Endothelial cell of umbilical vein (primary cell): ENCODE results near the gene ZYX. TPM values are rescaled to one million over a fixed set of nuclear protein-coding genes. Genes with fewer than 3 reads are reported as not detected.

Source experiments
- BruUV-seq: library from RNA; stranded (reverse); fragments of 400-500 nt; replicated peaks from 2 replicates; lab custom pipeline; 2021; lab: Mats Ljungman, UMichigan
- CTCF ChIA-PET: fragments of 300-600, 350-600 bp; sonication (Branson Sonifier 250); formaldehyde crosslinking; loops from one replicate; lab custom pipeline; 2021; ENCODE audit warnings: antibody characterized with exemption, inconsistent platforms; lab: Charles Lee
- POLR2A ChIA-PET: fragments of 300-600, 350-600 bp; sonication (Branson Sonifier 250); formaldehyde crosslinking; loops from one replicate; lab custom pipeline; 2021; ENCODE audit warnings: antibody characterized with exemption, inconsistent platforms; lab: Charles Lee
- DNase-seq: peaks from one replicate; pipeline ENCODE4 v3.0.0-alpha.2; 2011; ENCODE audit warnings: low read depth, low spot score
- FAIRE-seq: peaks from 2 replicates; lab custom pipeline; 2011; peaks lifted over from hg19 to GRCh38; lab: Jason Lieb, UNC
- H2AFZ ChIP-seq: 2 replicates; pipeline ENCODE4 v1.6.0; 2012; ENCODE audit warnings: low read depth, low read length, control low read depth, inconsistent platforms
- H3K27ac ChIP-seq: 2 replicates; pipeline ENCODE4 v1.5.1; 2011; ENCODE audit warnings: low read depth, mild to moderate bottlenecking, control low read depth, low read length, moderate library complexity; ENCODE audit not compliant: insufficient read depth
- H3K27me3 ChIP-seq, 2 experiments: 2 replicates each; pipeline versions ENCODE4 v1.6.0 to v1.6.1; 2011; ENCODE audit warnings: low read length in 2 of 2, mixed read lengths in 1 of 2; ENCODE audit not compliant: control insufficient read depth in 2 of 2, insufficient read depth in 2 of 2
- H3K36me3 ChIP-seq, 2 experiments: 2 replicates in 1 of 2; 3 replicates in 1 of 2; pipeline ENCODE4 v1.5.1; 2011; ENCODE audit warnings: low read length in 2 of 2, mild to moderate bottlenecking in 1 of 2, moderate library complexity in 1 of 2; ENCODE audit not compliant: control insufficient read depth in 2 of 2, insufficient read depth in 2 of 2; ENCODE audit errors: extremely low read depth in 1 of 2
- H3K4me1 ChIP-seq: 3 replicates; pipeline ENCODE4 v1.5.1; 2011; ENCODE audit warnings: mild to moderate bottlenecking, low read length; ENCODE audit not compliant: control insufficient read depth, insufficient read depth; ENCODE audit errors: extremely low read depth
- H3K4me2 ChIP-seq: 2 replicates; pipeline ENCODE4 v1.6.1; 2011; ENCODE audit warnings: low read length, control low read depth, mixed read lengths; ENCODE audit not compliant: insufficient read depth
- H3K4me3 ChIP-seq, 3 experiments: fragments of 200-600 bp in 1 of 3; sonication (generic), shearing (Covaris generic) in 1 of 3; replicated peaks in 1 of 3; 2 replicates each; pipeline ENCODE4 v1.5.1; 2011 to 2016; ENCODE audit warnings: control low read depth in 3 of 3, low read length in 3 of 3, mild to moderate bottlenecking in 2 of 3, inconsistent platforms in 1 of 3, low read depth in 1 of 3, moderate library complexity in 1 of 3; ENCODE audit not compliant: insufficient read depth in 1 of 3
- H3K79me2 ChIP-seq: 2 replicates; pipeline ENCODE4 v1.6.0; 2012; ENCODE audit warnings: low read length, inconsistent platforms; ENCODE audit not compliant: control insufficient read depth, insufficient read depth
- H3K9ac ChIP-seq: replicated peaks from 2 replicates; pipeline ENCODE3; 2011; ENCODE audit warnings: low read length, control low read depth; ENCODE audit not compliant: insufficient read depth; ENCODE audit errors: extremely low read depth
- H3K9me1 ChIP-seq: replicated peaks from 3 replicates; pipeline ENCODE4 v1.6.0; 2011; ENCODE audit warnings: mild to moderate bottlenecking, low read length; ENCODE audit not compliant: control insufficient read depth, insufficient read depth; ENCODE audit errors: extremely low read depth
- H3K9me3 ChIP-seq: replicated peaks from 2 replicates; pipeline ENCODE4 v1.5.1; 2012; ENCODE audit warnings: low read length, inconsistent platforms; ENCODE audit not compliant: control insufficient read depth, insufficient read depth
- H4K20me1 ChIP-seq: replicated peaks from 2 replicates; pipeline ENCODE3; 2011; ENCODE audit warnings: mild to moderate bottlenecking, low read length; ENCODE audit not compliant: control insufficient read depth, insufficient read depth; ENCODE audit errors: extremely low read depth
- CTCF ChIP-seq, 2 donors: IDR thresholded peaks; 1 replicate in 1 of 2; 2 replicates in 1 of 2; pipeline ENCODE4 v1.5.1; 2011; ENCODE audit warnings: low read length in 2 of 2, mild to moderate bottlenecking in 2 of 2, moderate library complexity in 2 of 2, control low read depth in 1 of 2, inconsistent platforms in 1 of 2, low read depth in 1 of 2; ENCODE audit not compliant: insufficient read depth in 1 of 2; ENCODE audit errors: extremely low read depth in 1 of 2
- EZH2 ChIP-seq: IDR thresholded peaks from 2 replicates; pipeline ENCODE4 v1.6.1; 2012; ENCODE audit warnings: borderline replicate concordance, low read depth, mild to moderate bottlenecking, moderate library complexity, low read length, inconsistent platforms; ENCODE audit not compliant: severe bottlenecking
- FOS ChIP-seq: IDR thresholded peaks from 2 replicates; pipeline ENCODE4 v1.6.1; 2011; ENCODE audit warnings: mild to moderate bottlenecking, low read length, moderate library complexity, borderline replicate concordance; ENCODE audit not compliant: insufficient read depth
- GATA2 ChIP-seq: IDR thresholded peaks from 2 replicates; pipeline ENCODE4 v1.7.0; 2011; ENCODE audit warnings: low read depth, mild to moderate bottlenecking, moderate library complexity, mixed read lengths, low read length; ENCODE audit not compliant: insufficient read length, insufficient read depth
- JUN ChIP-seq: IDR thresholded peaks from 2 replicates; pipeline ENCODE4 v1.6.1; 2011; ENCODE audit warnings: borderline replicate concordance, low read depth; ENCODE audit not compliant: insufficient read length, insufficient read depth
- MAX ChIP-seq: IDR thresholded peaks from 2 replicates; pipeline ENCODE4 v1.6.1; 2011; ENCODE audit not compliant: insufficient read depth, insufficient read length
- POLR2A ChIP-seq: IDR thresholded peaks from 2 replicates; pipeline ENCODE4 v1.6.1; 2012; ENCODE audit warnings: low read depth, mild to moderate bottlenecking, control low read depth, low read length
- POLR2AphosphoS5 ChIP-seq: IDR thresholded peaks from 2 replicates; pipeline ENCODE4 v1.6.1; 2012; ENCODE audit warnings: low read depth, mild to moderate bottlenecking, control low read depth, low read length, moderate library complexity; ENCODE audit not compliant: insufficient read depth
- dilution Hi-C: fragments of 300-500 bp; cut with MboI; formaldehyde crosslinking; loops from one replicate; pipeline ENCODE4 v1.15.0; 2019; ENCODE audit warnings: low sequenced_read_pairs; ENCODE audit not compliant: extremely low pct_ligation_motif_present
- intact Hi-C: fragments of 100-400 bp; cut with micrococcal nuclease; formaldehyde crosslinking; loops from one replicate; pipeline ENCODE4 v1.10.0; 2022
- polyA plus RNA-seq, 4 experiments: library from polyadenylated mRNA; depleted of rRNA in 3 of 4; stranded (reverse) in 3 of 4; unstranded in 1 of 4; fragments of >200 nt; gene quantifications; 2 replicates each; pipeline versions ENCODE4 v1.2.1 to v1.2.3, GENCODE V29; 2011 to 2012; ENCODE audit warnings: missing spikeins in 1 of 4
- total RNA-seq: library from RNA; stranded (reverse); gene quantifications from 2 replicates; pipeline ENCODE4 v1.2.3, GENCODE V29; 2021

ZYX gene
- total and polyA plus RNA-seq, 2 donors (not counting 3 experiments of a cell fraction or from before 2014, with no cell fraction given), result 196 to 545 TPM

- dilution Hi-C loops, result loop anchor here (25.0 kb wide), 1 partner anchor 119 kb away; no protein-coding TSS in a partner anchor
- no TSS peak for BruUV-seq
Observed at GRCh38 chr7:143393267-143394041, 12.3 kb downstream of the ZYX start.

GRCh38 chr7:143394068-143394467 lies 12.9 kb downstream of the ZYX start:
- dilution Hi-C loops, result loop anchor here (25.0 kb wide), 1 partner anchor 118 kb away; no protein-coding TSS in a partner anchor

More at GRCh38 chr7:143393267-143394041, 12.3 kb downstream of the ZYX start:
- peaks cover 66% of the 10 kb centered on the region for H3K4me1 ChIP-seq
- H3K9me3 ChIP-seq, result no peaks in the 10 kb centered on the region
- H3K79me2 ChIP-seq, result peaks cover 10% of the 10 kb centered on the region
- FAIRE-seq, result peak; percentile 59
- H2AFZ ChIP-seq, result no peak overlapping the region
- no peak overlapping the region for H3K4me2 ChIP-seq
- TF ChIP-seq EZH2 (no peak), POLR2A (peak; percentile 36), MAX (no peak), POLR2AphosphoS5 (no peak), FOS (no peak)
- H3K36me3 ChIP-seq, result peaks cover 14 to 27% of the 10 kb centered on the region in 2 experiments
- H3K9ac ChIP-seq, result no peak overlapping the region
- no peak overlapping the region for H3K27ac ChIP-seq
- no peaks in the 10 kb centered on the region for H3K9me1 ChIP-seq
- H3K27me3 ChIP-seq, result no peaks in the 10 kb centered on the region
- CTCF ChIA-PET, result interaction anchor here (1.2 to 4.5 kb wide), 6 partner anchors 9 to 111 kb away, joined by 3 to 18 read pairs (median 8); no protein-coding TSS in a partner anchor
- intact Hi-C loops, result loop anchor here (5.0 kb wide), 1 partner anchor 586 kb away; no protein-coding TSS in a partner anchor
- H4K20me1 ChIP-seq, result no peaks in the 10 kb centered on the region
- DNase-seq, result no peak
- POLR2A ChIA-PET, result interaction anchor here (0.8 to 2.9 kb wide), 5 partner anchors 9 to 106 kb away, joined by 3 to 17 read pairs (median 7); no protein-coding TSS in a partner anchor
- no peak overlapping the region for H3K4me3 ChIP-seq

More at GRCh38 chr7:143394068-143394467, 12.9 kb downstream of the ZYX start:
- FAIRE-seq (no peak), DNase-seq (no peak)
- Histone ChIP-seq H3K9me1 (no peaks in the 10 kb centered on the region), H3K4me3 (no peak overlapping the region), H3K9me3 (no peaks in the 10 kb centered on the region), H3K79me2 (peaks cover 5% of the 10 kb centered on the region), H3K27ac (no peak overlapping the region), H2AFZ (no peak overlapping the region), H3K4me1 (peaks cover 60% of the 10 kb centered on the region), H3K4me2 (no peak overlapping the region), H3K9ac (no peak overlapping the region), H3K27me3 (no peaks in the 10 kb centered on the region), H4K20me1 (no peaks in the 10 kb centered on the region), H3K36me3 (peaks cover 10 to 21% of the 10 kb centered on the region in 2 experiments)
- TF ChIP-seq GATA2 (no peak), POLR2A (peak; percentile 39), POLR2AphosphoS5 (no peak), FOS (no peak), EZH2 (no peak), JUN (no peak), CTCF (IDR thresholded peaks at IDR 0.05; ENCODE audit: extremely low read depth in 1 of 2, insufficient read depth in 1 of 2, low read depth in 1 of 2, low read length in 2 of 2) (no peak)
- no TSS peak for BruUV-seq
- ChIA-PET CTCF (interaction anchor here (1.2 to 4.5 kb wide), 6 partner anchors 10 to 111 kb away, joined by 4 to 18 read pairs (median 7); no protein-coding TSS in a partner anchor), POLR2A (interaction anchor here (0.8 to 2.6 kb wide), 3 partner anchors 10 to 14 kb away, joined by 3 to 12 read pairs (median 3); no protein-coding TSS in a partner anchor)
- intact Hi-C loops, result loop anchor here (5.0 kb wide), 1 partner anchor 587 kb away; no protein-coding TSS in a partner anchor
